ENCODE data around the gene PIK3R4. TPM values are rescaled to one million over a fixed set of nuclear protein-coding genes. Genes with fewer than 3 reads are reported as not detected.

Gene PIK3R4
- 10 to 100 TPM; 25.8 to 28.6 TPM for total RNA-seq

- peak within 1 kb of the TSS; percentile 81 for H3K4me3 Mint-ChIP-seq
- peaks cover 40% of the 10 kb centered on the region for H3K4me1 Mint-ChIP-seq (ENCODE audit: low read depth)
- peak within 1 kb of the TSS; percentile 84 for H3K27ac Mint-ChIP-seq
- intact Hi-C loops (cut with micrococcal nuclease) = loop anchor here (1.0 to 2.0 kb wide), 7 partner anchors 13 to 756 kb away; partner anchors contain the start of genes ASTE1, MRPL3, NEK11 and NUDT16
- CTCF ChIA-PET = interaction anchor here (0.6 to 4.3 kb wide), 3 partner anchors 13 to 148 kb away, joined by 5 to 14 read pairs (median 6); partner anchors contain the start of gene ATP2C1
- H3K36me3 Mint-ChIP-seq (ENCODE audit: low read depth) = peaks cover 13% of the 10 kb centered on the region
- no peaks in the 10 kb centered on the region for H3K9me3 Mint-ChIP-seq
- no peaks in the 10 kb centered on the region for H3K27me3 Mint-ChIP-seq (ENCODE audit: low read depth)
- peak; percentile 98 for DNase-seq
Measured at GRCh38 chr3:130746246-130747039, at the start of gene PIK3R4. PIK3R4 (minus strand) TSS chr3:130746829; CDS start chr3:130745218, 1,611 bp downstream.

GRCh38 chr3:130795396-130795795 is 48.8 kb upstream of the PIK3R4 start:
- Mint-ChIP-seq H3K9me3 (no peaks in the 10 kb centered on the region), H3K36me3 (ENCODE audit: low read depth) (no peaks in the 10 kb centered on the region), H3K27me3 (ENCODE audit: low read depth) (peaks cover 7% of the 10 kb centered on the region), H3K4me1 (ENCODE audit: low read depth) (no peaks in the 10 kb centered on the region), H3K27ac (no peak overlapping the region), H3K4me3 (no peak overlapping the region)
- CTCF ChIA-PET = no interaction called here
- no peak for DNase-seq
- intact Hi-C loops (cut with micrococcal nuclease) = no loop called here

GRCh38 chr3:130792246-130792645 is 45.6 kb upstream of the PIK3R4 start:
- H3K36me3 Mint-ChIP-seq (ENCODE audit: low read depth) = no peaks in the 10 kb centered on the region
- peaks cover 8% of the 10 kb centered on the region for H3K27me3 Mint-ChIP-seq (ENCODE audit: low read depth)
- intact Hi-C loops (cut with micrococcal nuclease) = no loop called here
- H3K4me3 Mint-ChIP-seq = no peak overlapping the region
- no peaks in the 10 kb centered on the region for H3K4me1 Mint-ChIP-seq (ENCODE audit: low read depth)
- H3K27ac Mint-ChIP-seq = no peak overlapping the region
- CTCF ChIA-PET = interaction anchor here (0.9 to 1.1 kb wide), 2 partner anchors 22 to 24 kb away, joined by 3 read pairs; no protein-coding TSS in a partner anchor
- no peaks in the 10 kb centered on the region for H3K9me3 Mint-ChIP-seq
- no peak for DNase-seq

- DNase-seq = no peak
- no peak overlapping the region for H3K27ac Mint-ChIP-seq
- intact Hi-C loops (cut with micrococcal nuclease) = no loop called here
- H3K4me3 Mint-ChIP-seq = no peak overlapping the region
- no peaks in the 10 kb centered on the region for H3K4me1 Mint-ChIP-seq (ENCODE audit: low read depth)
- no peaks in the 10 kb centered on the region for H3K36me3 Mint-ChIP-seq (ENCODE audit: low read depth)
- H3K9me3 Mint-ChIP-seq = no peaks in the 10 kb centered on the region
- CTCF ChIA-PET = interaction anchor here (1.1 kb wide), 1 partner anchor 104 kb away, joined by 4 read pairs; the partner anchor contains the start of gene ATP2C1
- H3K27me3 Mint-ChIP-seq (ENCODE audit: low read depth) = peaks cover 8% of the 10 kb centered on the region
Measured at GRCh38 chr3:130789782-130790322, 43.2 kb upstream of the PIK3R4 start.

GRCh38 chr3:130787422-130788068 is 40.9 kb upstream of the PIK3R4 start:
- no peak for DNase-seq
- no peaks in the 10 kb centered on the region for H3K4me1 Mint-ChIP-seq (ENCODE audit: low read depth)
- peaks cover 2% of the 10 kb centered on the region for H3K27me3 Mint-ChIP-seq (ENCODE audit: low read depth)
- H3K27ac Mint-ChIP-seq = no peak overlapping the region
- CTCF ChIA-PET = interaction anchor here (0.8 kb wide), 1 partner anchor 28 kb away, joined by 3 read pairs; no protein-coding TSS in a partner anchor
- intact Hi-C loops (cut with micrococcal nuclease) = no loop called here
- no peak overlapping the region for H3K4me3 Mint-ChIP-seq
- no peaks in the 10 kb centered on the region for H3K36me3 Mint-ChIP-seq (ENCODE audit: low read depth)
- no peaks in the 10 kb centered on the region for H3K9me3 Mint-ChIP-seq

GRCh38 chr3:130786306-130786705 is 39.7 kb upstream of the PIK3R4 start:
- CTCF ChIA-PET = interaction anchor here (0.6 to 0.7 kb wide), 2 partner anchors 13 to 56 kb away, joined by 3 to 5 read pairs; no protein-coding TSS in a partner anchor
- DNase-seq = no peak
- peaks cover 2% of the 10 kb centered on the region for H3K27me3 Mint-ChIP-seq (ENCODE audit: low read depth)
- H3K4me3 Mint-ChIP-seq = no peak overlapping the region
- no peaks in the 10 kb centered on the region for H3K36me3 Mint-ChIP-seq (ENCODE audit: low read depth)
- no peak overlapping the region for H3K27ac Mint-ChIP-seq
- intact Hi-C loops (cut with micrococcal nuclease) = no loop called here
- H3K4me1 Mint-ChIP-seq (ENCODE audit: low read depth) = no peaks in the 10 kb centered on the region
- H3K9me3 Mint-ChIP-seq = no peaks in the 10 kb centered on the region

- intact Hi-C loops (cut with micrococcal nuclease) = no loop called here
- CTCF ChIA-PET = no interaction called here
- Mint-ChIP-seq H3K27me3 (ENCODE audit: low read depth) (peaks cover 2% of the 10 kb centered on the region), H3K4me1 (ENCODE audit: low read depth) (no peaks in the 10 kb centered on the region), H3K4me3 (no peak overlapping the region), H3K27ac (no peak overlapping the region), H3K9me3 (no peaks in the 10 kb centered on the region), H3K36me3 (ENCODE audit: low read depth) (no peaks in the 10 kb centered on the region)
- no peak for DNase-seq
Measured at GRCh38 chr3:130783629-130784028, 37.0 kb upstream of the PIK3R4 start.

- CTCF ChIA-PET = no interaction called here
- intact Hi-C loops (cut with micrococcal nuclease) = no loop called here
Measured at GRCh38 chr3:130779486-130779885, 32.9 kb upstream of the PIK3R4 start.

GRCh38 chr3:130779031-130779430 is 32.4 kb upstream of the PIK3R4 start:
- Mint-ChIP-seq H3K4me1 (ENCODE audit: low read depth) (no peaks in the 10 kb centered on the region), H3K4me3 (no peak overlapping the region), H3K36me3 (ENCODE audit: low read depth) (no peaks in the 10 kb centered on the region), H3K27ac (no peak overlapping the region), H3K27me3 (ENCODE audit: low read depth) (no peaks in the 10 kb centered on the region), H3K9me3 (no peaks in the 10 kb centered on the region)
- DNase-seq = no peak
- CTCF ChIA-PET = no interaction called here
- intact Hi-C loops (cut with micrococcal nuclease) = no loop called here

More at GRCh38 chr3:130779486-130779885, 32.9 kb upstream of the PIK3R4 start:
- Mint-ChIP-seq H3K4me3 (no peak overlapping the region), H3K27ac (no peak overlapping the region), H3K4me1 (ENCODE audit: low read depth) (no peaks in the 10 kb centered on the region), H3K9me3 (no peaks in the 10 kb centered on the region), H3K36me3 (ENCODE audit: low read depth) (no peaks in the 10 kb centered on the region), H3K27me3 (ENCODE audit: low read depth) (no peaks in the 10 kb centered on the region)
- DNase-seq = no peak

- CTCF ChIA-PET = interaction anchor here (0.9 kb wide), 1 partner anchor 121 kb away, joined by 4 read pairs; no protein-coding TSS in a partner anchor
- Mint-ChIP-seq H3K4me3 (no peak overlapping the region), H3K27ac (no peak overlapping the region), H3K4me1 (ENCODE audit: low read depth) (no peaks in the 10 kb centered on the region), H3K36me3 (ENCODE audit: low read depth) (no peaks in the 10 kb centered on the region), H3K27me3 (ENCODE audit: low read depth) (peaks cover 4% of the 10 kb centered on the region), H3K9me3 (no peaks in the 10 kb centered on the region)
- no peak for DNase-seq
- intact Hi-C loops (cut with micrococcal nuclease) = no loop called here
Measured at GRCh38 chr3:130773366-130773765, 26.7 kb upstream of the PIK3R4 start.

- H3K9me3 Mint-ChIP-seq = no peaks in the 10 kb centered on the region
- intact Hi-C loops (cut with micrococcal nuclease) = no loop called here
- no peaks in the 10 kb centered on the region for H3K36me3 Mint-ChIP-seq (ENCODE audit: low read depth)
- H3K27ac Mint-ChIP-seq = no peak overlapping the region
- peaks cover 7% of the 10 kb centered on the region for H3K27me3 Mint-ChIP-seq (ENCODE audit: low read depth)
- CTCF ChIA-PET = no interaction called here
- DNase-seq = no peak
- no peak overlapping the region for H3K4me3 Mint-ChIP-seq
- no peaks in the 10 kb centered on the region for H3K4me1 Mint-ChIP-seq (ENCODE audit: low read depth)
Measured at GRCh38 chr3:130772129-130772528, 25.5 kb upstream of the PIK3R4 start.

- intact Hi-C loops (cut with micrococcal nuclease) = no loop called here
- H3K4me3 Mint-ChIP-seq = no peak overlapping the region
- no peaks in the 10 kb centered on the region for H3K36me3 Mint-ChIP-seq (ENCODE audit: low read depth)
- H3K9me3 Mint-ChIP-seq = no peaks in the 10 kb centered on the region
- H3K27me3 Mint-ChIP-seq (ENCODE audit: low read depth) = peaks cover 7% of the 10 kb centered on the region
- DNase-seq = no peak
- CTCF ChIA-PET = no interaction called here
- H3K27ac Mint-ChIP-seq = no peak overlapping the region
- H3K4me1 Mint-ChIP-seq (ENCODE audit: low read depth) = no peaks in the 10 kb centered on the region
Measured at GRCh38 chr3:130770644-130771043, 24.0 kb upstream of the PIK3R4 start.

Measured in activated naive CD4-positive, alpha-beta T cell treated with anti-CD3 and anti-CD28 coated beads for 36 hours (primary cell).